ENCODE results near the gene CADPS. TPM values are rescaled to one million over a fixed set of nuclear protein-coding genes. Genes with fewer than 3 reads are reported as not detected.

The CADPS gene
- total and polyA plus RNA-seq, 11 donors: 3.6 to 37.8 (median 12.9) TPM

DNA sequence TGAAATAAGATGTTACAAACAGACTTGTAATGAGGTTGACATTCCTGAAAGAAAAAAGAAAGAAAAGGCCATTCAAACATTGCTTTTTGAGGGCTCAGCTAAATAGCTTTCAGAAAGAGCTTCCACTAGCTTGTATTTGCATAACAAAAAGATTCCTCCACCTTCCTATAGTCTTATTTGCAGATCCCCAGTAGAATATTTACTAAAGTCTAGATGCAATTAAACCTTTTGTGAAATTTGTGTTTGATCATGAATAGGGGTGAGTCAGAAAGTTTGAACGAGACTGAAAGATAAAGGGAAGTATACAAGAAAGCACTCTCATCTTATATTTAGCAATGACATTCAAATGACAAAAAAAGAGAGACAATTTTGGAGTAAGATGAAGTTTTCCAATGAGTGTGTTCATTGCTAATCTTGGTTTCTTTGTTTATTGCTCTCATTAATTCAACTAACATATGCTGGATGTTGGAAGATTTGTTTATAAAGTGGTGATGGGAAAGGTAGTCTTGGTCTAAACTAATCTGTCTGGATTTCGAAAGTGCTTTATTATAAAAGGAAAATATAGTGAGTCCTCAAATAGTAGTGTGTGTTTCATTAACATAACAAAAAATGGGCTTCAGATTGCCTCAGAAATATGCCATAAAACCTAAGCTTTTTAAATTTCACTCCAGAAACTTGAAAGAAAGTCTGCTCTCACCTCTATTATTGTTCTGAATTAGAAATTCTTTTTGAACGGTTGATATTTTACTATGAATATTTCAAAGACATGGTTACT lies 9.1 kb upstream of the CADPS start:
- Histone ChIP-seq H3K4me1 (peaks cover 0 to 6% (median 0%) of the 10 kb centered on the region in 12 donors), H3K36me3 (no peaks in the 10 kb centered on the region), H3K27ac (no peak overlapping the region), H3K27me3 (peaks cover 0 to 6% (median 0%) of the 10 kb centered on the region in 9 donors), H3K4me3 (no peak overlapping the region), H3K9me3 (no peaks in the 10 kb centered on the region)
- intact Hi-C loops (cut with DNase I): no loop called here
- no peak for ATAC-seq
- DNase-seq: no peak
- WGBS, 4 donors: 39 to 54% (median 43%) methylated on average over 3 of the region's 3 CpGs
- TF ChIP-seq, protein P1, sequence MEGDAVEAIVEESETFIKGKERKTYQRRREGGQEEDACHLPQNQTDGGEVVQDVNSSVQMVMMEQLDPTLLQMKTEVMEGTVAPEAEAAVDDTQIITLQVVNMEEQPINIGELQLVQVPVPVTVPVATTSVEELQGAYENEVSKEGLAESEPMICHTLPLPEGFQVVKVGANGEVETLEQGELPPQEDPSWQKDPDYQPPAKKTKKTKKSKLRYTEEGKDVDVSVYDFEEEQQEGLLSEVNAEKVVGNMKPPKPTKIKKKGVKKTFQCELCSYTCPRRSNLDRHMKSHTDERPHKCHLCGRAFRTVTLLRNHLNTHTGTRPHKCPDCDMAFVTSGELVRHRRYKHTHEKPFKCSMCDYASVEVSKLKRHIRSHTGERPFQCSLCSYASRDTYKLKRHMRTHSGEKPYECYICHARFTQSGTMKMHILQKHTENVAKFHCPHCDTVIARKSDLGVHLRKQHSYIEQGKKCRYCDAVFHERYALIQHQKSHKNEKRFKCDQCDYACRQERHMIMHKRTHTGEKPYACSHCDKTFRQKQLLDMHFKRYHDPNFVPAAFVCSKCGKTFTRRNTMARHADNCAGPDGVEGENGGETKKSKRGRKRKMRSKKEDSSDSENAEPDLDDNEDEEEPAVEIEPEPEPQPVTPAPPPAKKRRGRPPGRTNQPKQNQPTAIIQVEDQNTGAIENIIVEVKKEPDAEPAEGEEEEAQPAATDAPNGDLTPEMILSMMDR (IDR thresholded peaks at IDR 0.05): no peak
- no peak for TF ChIP-seq POLR2A (IDR thresholded peaks at IDR 0.05)

DNA sequence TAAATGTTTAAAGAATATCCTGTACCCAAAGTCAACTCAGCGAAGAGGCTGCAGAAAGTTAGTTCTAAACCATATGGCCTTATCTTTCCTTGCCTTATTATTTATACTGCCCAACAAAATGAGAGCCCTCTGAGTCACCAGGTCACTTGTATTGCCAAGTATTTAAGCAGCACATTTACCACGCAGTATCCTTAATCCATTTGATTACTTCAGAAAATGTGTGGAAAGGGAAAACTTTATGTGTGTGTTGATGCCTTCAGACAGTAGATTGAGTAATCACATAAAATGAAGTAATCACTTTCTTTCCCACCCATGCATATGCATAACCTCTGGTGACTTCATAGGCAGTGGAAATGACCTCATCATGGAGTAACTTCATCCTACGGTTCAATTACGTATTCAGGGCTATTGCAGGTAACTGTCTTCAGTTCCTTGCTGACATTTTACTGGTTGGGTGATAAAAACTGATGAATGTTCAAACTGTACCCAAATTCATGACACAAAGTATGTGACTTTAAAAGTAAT lies 7.5 kb upstream of the CADPS start:
- ATAC-seq (no peak), DNase-seq (no peak)
- intact Hi-C loops (cut with DNase I): no loop called here
- Histone ChIP-seq H3K9me3 (no peaks in the 10 kb centered on the region), H3K4me1 (no peaks in the 10 kb centered on the region), H3K4me3 (no peak overlapping the region), H3K27ac (no peak overlapping the region), H3K27me3 (peaks cover 0 to 13% (median 0%) of the 10 kb centered on the region in 9 donors), H3K36me3 (no peaks in the 10 kb centered on the region)
- TF ChIP-seq, protein P1 (IDR thresholded peaks at IDR 0.05): no peak
- no peak for TF ChIP-seq POLR2A (IDR thresholded peaks at IDR 0.05)
- WGBS, 4 donors: 76 to 80% (median 77%) methylated on average over 4 of the region's 4 CpGs

DNA sequence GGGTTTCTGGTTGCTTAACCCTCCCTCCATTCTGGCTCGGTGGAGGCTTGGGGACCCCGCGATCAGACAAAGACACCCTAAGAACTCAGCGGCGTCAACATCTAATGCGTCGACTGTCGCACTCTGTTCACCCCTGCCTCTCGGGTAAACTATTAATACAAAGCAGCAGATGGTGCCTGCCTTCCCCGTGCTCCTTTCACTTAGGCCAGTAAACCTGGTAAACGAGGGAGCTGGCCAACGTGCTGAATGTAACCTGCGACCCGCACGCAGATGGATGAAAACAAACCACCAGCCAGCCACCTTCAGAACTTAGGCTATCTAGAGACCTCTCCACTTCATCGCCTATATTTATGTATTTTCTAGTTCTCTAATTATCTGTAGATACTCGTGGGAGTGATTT lies 848 bp upstream of the CADPS start:
- TF ChIP-seq, protein P1 (IDR thresholded peaks at IDR 0.05): no peak
- no peak for TF ChIP-seq POLR2A (IDR thresholded peaks at IDR 0.05)
- H3K27me3 ChIP-seq: peaks cover 0 to 46% (median 18%) of the 10 kb centered on the region in 9 donors
- intact Hi-C loops (cut with DNase I): loop anchor here in 5 of 10 donors (5.0 to 10.0 kb wide), 3 partner anchors 211 to 319 kb away; no protein-coding TSS in a partner anchor
- H3K27ac ChIP-seq: no peak overlapping the region
- no peaks in the 10 kb centered on the region for H3K36me3 ChIP-seq
- H3K4me1 ChIP-seq: peaks cover 0 to 23% (median 0%) of the 10 kb centered on the region in 12 donors
- H3K9me3 ChIP-seq: peaks cover 0 to 4% (median 0%) of the 10 kb centered on the region in 12 donors
- 0 to 2% (median 1%) methylated on average over 17 of the region's 17 CpGs for WGBS, 4 donors
- peak overlapping the region in 1 of 12 donors; percentile 70 for H3K4me3 ChIP-seq
- ATAC-seq (peak in 2 of 4 donors; percentile 26 to 39), DNase-seq (peak in 4 of 5 donors; percentile 16 to 60 (median 46))

DNA sequence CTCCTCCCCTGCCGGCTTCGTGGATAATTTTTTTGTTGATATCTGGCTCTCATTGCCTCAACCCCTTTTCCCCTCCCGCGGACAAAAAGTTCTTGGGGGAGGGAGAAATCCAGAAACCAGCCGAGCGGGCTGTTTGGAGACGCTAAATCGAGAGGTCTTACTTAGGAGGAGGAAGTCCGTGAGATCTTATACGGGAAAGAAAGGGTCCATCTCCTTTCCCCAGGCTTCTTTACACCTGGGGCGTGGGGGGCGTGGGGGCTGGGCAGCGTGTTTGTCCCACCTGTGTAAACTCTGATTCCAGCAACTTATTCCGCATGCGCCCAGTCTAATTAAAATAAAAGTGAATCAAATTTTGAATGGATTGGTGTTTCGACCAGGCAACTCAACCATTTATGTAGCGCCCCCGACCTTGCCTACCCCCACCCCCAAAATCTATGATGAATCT lies 364 bp upstream of the CADPS start:
- 2 to 5% (median 4%) methylated on average over 18 of the region's 18 CpGs for WGBS, 4 donors
- peaks cover 0 to 23% (median 0%) of the 10 kb centered on the region in 12 donors for H3K4me1 ChIP-seq
- peaks cover 0 to 4% (median 0%) of the 10 kb centered on the region in 12 donors for H3K9me3 ChIP-seq
- H3K36me3 ChIP-seq: no peaks in the 10 kb centered on the region
- peaks cover 0 to 46% (median 18%) of the 10 kb centered on the region in 9 donors for H3K27me3 ChIP-seq
- TF ChIP-seq POLR2A (IDR thresholded peaks at IDR 0.05): no peak
- TF ChIP-seq, protein P1 (IDR thresholded peaks at IDR 0.05): no peak
- no peak for ATAC-seq
- H3K4me3 ChIP-seq: peak overlapping the region; percentile 24 to 75 (median 62)
- DNase-seq: no peak
- intact Hi-C loops (cut with DNase I): loop anchor here in 5 of 10 donors (2.0 to 10.0 kb wide), 4 partner anchors 211 to 319 kb away; no protein-coding TSS in a partner anchor
- peak overlapping the region in 2 of 12 donors; percentile 65 to 96 for H3K27ac ChIP-seq
